Measurements from ENCODE around the gene RTL9.
"Not testable (repeated sequence)": the region's sequence is repeated elsewhere in the genome, so short reads cannot be mapped to it uniquely, and the experiment has no call there.

Gene RTL9

GRCh38 chrX:110402850-110403221 lies 44.2 kb downstream of the RTL9 start:
- H3K4me3 ChIP-seq (replicated peaks; ENCODE audit: low read depth, low read length) = no peak overlapping the region
- TF ChIP-seq CTCF (IDR thresholded peaks at IDR 0.05; ENCODE audit: low read depth, low read length, missing control alignments) = no peak

GRCh38 chrX:110403441-110404238 lies 45.0 kb downstream of the RTL9 start:
- no peak overlapping the region for H3K4me3 ChIP-seq (replicated peaks; ENCODE audit: low read depth, low read length)
- TF ChIP-seq CTCF (IDR thresholded peaks at IDR 0.05; ENCODE audit: low read depth, low read length, missing control alignments) = no peak
- DNase-seq (ENCODE audit: extremely low read depth, low read depth) = no peak

More at GRCh38 chrX:110402850-110403221, 44.2 kb downstream of the RTL9 start:
- DNase-seq (ENCODE audit: extremely low read depth, low read depth) = no peak

DNA sequence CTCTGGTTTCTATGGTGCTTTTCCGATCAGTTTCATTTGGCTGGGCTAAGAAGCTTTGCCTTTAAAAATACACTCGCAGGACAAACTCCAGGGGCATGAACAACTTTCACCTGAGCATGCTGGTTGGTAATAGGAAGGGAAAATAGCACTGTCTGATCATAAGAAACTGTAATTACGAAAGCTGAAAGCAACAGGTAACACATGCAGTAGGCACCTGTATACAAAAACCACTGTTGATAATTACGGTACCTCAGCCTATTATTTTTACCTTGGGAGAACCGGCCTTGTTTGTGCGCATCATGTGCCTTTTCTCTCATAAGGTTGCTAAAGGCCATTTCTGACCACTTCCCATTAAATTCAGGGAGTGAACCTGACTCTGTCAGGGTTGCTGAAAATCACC lies 45.7 kb downstream of the RTL9 start:
- no peak for DNase-seq (ENCODE audit: extremely low read depth, low read depth)
- no peak overlapping the region for H3K4me3 ChIP-seq (replicated peaks; ENCODE audit: low read depth, low read length)
- no peak for TF ChIP-seq CTCF (IDR thresholded peaks at IDR 0.05; ENCODE audit: low read depth, low read length, missing control alignments)

- H3K4me3 ChIP-seq (replicated peaks; ENCODE audit: low read depth, low read length); DNase-seq (ENCODE audit: extremely low read depth, low read depth): not testable (repeated sequence)
Measured at GRCh38 chrX:110406250-110406649, 47.6 kb downstream of the RTL9 start.

DNA sequence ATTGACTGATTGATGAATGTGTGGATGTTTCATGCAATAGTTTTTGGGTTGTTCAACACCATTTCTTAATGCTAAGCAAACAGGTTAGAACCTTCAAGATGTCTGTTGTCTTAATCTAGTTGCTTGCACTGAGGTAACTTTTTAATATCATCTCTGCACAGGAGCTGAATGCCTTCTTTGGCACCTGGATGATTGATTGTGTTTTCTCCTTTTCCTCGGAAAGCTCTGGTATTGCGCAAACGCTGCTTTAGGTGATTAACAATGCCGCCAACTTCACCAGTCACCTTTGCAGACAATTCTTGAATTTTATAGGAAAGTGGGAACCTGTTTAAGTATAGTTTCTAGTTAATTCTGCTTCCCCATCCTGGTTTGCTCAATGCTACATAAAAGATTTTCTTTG lies 48.2 kb downstream of the RTL9 start:
- DNase-seq (ENCODE audit: extremely low read depth, low read depth) = no peak
- TF ChIP-seq CTCF (IDR thresholded peaks at IDR 0.05; ENCODE audit: low read depth, low read length, missing control alignments) = no peak
- H3K4me3 ChIP-seq (replicated peaks; ENCODE audit: low read depth, low read length) = no peak overlapping the region

- H3K4me3 ChIP-seq (replicated peaks; ENCODE audit: low read depth, low read length) = no peak overlapping the region
- peak; percentile 50 for TF ChIP-seq CTCF (IDR thresholded peaks at IDR 0.05; ENCODE audit: low read depth, low read length, missing control alignments)
- no peak for DNase-seq (ENCODE audit: extremely low read depth, low read depth)
Measured at GRCh38 chrX:110407910-110408545, 49.4 kb downstream of the RTL9 start.
